HG03103 (cell line): ENCODE data around the gene TASL.
"Not testable (repeated sequence)": the region's sequence is repeated elsewhere in the genome, so short reads cannot be mapped to it uniquely, and the experiment has no call there.

Source experiments
- ATAC-seq: cut with Tn5 transposase; IDR thresholded peaks from one replicate; pipeline ENCODE4 v1.9.1; 2021; ENCODE audit warnings: low read depth; ENCODE audit not compliant: unreplicated experiment

The TASL gene

DNA sequence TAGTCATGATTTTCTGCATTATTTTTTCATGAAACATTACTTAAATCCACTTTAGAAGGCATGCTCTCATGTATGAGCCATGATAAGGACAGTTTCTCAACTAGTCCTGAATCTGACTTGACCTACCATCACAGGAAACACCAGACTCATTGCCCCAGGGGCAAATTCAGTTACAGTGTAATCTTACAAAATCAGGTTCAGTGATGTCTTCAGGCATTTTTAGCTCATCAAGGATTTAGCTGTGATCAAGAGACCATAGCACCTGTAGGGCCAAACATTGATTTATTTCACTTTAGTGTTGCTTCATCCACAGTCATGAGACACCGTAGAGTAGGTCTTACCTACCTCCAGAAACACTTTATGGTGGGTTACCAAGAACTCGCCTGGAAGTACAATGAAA lies 3.1 kb upstream of the TASL start:
- ATAC-seq: no peak

DNA sequence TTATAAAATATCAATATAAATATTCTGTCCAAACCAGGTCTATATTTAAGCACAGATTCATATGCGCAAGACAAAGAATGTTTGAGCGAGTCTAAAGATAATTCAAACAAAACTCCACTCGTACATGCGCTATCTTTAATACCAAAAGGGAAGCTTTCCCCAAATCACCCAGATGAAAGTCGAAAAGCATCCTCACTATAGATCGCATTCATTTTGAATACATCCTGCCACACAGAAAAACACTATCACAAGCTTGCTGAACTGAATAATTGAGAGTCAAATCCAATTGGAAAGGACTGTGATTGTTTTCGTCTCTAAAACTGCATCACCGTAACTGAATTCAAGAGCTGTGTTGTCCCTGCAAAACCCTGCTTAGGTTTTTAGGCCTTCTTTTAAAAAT lies 685 bp downstream of the TASL start:
- no peak for ATAC-seq

DNA sequence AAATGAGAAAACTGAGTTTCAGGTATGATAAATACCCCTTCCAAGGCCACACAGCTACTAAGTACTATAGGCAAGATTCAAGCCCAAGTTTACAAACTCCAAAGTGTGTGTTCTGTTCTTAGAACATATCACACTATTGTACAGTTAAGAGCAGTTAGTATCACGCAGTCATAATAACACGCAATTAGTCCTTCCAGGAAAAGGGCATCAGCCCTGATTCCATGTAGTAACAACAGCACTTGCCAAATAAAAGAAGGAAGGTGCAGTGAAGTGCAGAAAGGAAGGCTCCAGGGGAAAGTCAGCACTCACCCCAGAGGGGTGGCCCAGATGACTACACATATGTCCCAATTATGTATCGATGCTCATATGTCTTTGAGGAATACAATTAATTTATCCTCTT lies 4.4 kb downstream of the TASL start:
- ATAC-seq: no peak

DNA sequence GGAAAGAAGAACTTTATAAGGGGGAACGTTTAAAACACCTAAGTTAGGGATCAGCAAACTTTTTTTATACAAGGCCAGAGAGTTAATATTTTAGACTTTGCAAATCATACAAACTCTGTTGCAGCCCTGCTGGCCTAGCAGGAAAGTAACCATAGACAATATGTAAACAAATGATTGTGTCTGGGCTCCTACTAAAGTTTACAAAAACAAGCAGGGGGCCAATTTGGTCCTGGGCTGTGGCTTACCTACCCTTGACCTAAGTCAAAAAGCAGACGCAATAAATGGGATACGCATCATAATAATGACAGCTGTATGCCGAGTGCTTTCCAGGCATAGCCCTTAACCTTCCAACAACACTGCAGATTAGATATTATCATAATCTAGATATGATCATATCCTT lies 4.9 kb downstream of the TASL start:
- ATAC-seq: no peak

DNA sequence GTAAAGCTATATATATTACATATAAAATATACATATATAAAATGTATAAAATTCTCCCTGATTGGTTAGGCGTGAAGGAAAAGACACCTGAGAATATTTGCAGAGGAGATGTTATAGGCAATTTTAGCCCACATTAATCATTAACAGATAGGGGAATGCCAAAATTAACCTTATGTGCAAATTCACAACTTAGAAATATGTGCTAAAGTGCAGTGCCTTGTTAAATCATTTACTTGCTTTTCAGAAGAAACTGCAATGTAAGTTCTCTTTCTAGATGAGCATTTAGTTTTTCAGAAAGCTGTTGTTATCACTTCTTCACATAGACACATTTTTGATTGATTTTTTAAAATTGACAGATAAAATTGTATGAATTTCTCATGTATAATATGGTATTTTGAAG lies 5.6 kb downstream of the TASL start:
- ATAC-seq: no peak

DNA sequence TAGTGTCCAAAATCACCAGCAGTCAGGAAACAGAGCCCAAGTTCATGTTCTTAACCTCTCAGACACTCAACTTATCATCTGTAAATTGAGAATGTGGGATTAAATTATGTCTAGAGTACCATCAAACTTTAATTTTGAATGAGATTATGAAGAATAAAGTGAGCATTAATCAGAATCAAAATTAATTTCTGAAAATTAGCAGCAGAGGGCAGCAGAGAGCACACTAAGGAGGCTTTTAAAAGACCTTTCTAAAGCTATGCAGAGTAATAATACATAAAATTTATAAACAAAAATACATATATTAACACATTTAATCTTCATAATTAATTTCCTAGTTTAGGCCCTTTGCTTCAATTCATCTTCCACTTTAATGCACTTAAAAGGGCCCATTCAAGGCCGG lies 7.1 kb downstream of the TASL start:
- ATAC-seq: no peak

DNA sequence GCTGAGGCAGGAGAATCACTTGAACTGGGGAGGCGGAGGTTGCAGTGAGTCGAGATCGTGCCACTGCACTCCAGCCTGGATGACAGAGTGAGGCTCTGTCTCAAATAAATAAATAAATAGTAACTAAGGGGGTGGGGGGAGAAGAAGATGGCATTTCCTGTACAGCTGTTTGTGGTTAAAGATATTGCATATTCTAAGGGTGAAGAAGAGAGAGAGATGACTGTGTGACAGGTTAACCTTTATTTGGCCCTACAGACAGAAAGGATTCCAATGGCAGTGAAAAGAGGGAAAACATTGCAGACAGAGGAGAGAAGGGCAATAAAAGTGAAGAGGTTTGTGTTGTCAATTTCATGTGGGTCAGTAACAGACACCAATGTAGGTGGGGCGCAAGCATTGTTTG lies 9.4 kb downstream of the TASL start:
- ATAC-seq: peak; percentile 65

DNA sequence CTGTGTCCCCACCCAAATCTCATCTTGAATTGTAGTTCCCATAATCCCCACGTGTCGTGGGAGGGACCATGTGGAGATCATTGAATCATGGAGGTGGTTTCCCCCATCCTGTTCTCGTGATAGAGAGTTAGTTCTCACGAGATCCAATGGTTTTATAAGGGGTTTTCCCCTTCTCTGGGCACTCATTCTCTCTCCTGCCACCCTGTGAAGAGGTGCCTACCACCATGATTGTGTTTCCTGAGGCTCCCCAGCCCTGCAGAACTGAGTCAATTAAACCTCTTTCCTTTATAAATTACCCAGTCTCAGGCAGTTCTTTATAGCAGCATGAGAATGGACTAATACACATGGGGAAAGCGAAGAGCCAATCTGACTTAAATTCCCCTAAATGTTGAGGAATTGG lies 14.5 kb downstream of the TASL start:
- not testable (repeated sequence) for ATAC-seq

DNA sequence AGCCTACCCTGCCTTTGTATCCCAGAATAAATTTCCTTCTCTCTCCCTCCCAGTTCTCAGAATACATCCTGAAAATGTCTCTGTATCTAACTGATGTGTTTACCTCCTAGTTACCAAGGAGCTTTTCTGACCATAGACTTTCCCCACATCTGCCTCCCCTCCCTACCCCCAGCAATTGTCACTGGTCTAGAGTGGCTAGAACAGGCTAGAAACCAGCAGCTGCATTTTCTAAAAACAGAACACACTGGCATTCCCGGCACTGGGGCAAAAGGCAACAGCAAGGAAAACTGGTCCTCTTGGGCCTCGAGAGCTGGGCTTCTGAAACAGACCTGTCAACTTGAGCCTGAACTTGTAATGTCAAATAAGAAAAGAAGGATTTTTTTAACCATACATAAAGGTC lies 16.4 kb downstream of the TASL start:
- no peak for ATAC-seq

DNA sequence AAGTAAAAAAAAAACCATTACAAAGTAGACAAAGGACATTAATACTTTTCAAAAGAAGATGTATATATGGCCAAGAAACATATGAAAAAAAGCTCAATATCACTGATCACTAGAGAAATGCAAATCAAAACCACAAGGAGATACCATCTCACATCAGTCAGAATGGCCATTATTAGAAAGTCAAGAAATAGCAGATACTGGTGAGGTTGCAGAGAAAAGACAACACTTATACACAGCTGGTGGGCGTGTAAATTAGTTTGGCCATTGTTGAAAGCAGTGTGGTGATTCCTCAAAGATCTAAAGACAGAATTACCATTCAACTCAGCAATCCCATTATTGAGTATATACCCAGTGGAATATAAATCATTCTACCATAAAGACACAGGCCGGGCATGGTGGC lies 39.3 kb downstream of the TASL start:
- ATAC-seq: no peak

DNA sequence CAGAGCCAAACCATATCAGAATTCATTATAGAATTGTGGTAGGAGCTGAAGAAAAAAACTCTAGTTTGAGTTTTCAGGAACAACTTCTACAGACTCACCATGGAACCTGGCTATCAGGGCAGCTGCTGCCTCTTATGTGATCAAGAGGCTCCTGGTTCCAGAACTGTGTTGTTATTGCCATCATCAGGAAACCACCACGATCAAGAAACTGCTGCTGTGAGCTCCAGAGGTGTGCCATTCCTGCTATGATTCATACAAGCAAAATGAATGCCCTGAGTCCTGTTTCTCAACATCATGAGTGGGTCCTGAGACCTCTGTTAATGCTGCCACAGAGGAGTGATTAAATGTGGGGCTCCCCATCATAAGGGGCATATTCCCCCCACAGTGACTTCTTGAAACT lies 43.7 kb downstream of the TASL start:
- no peak for ATAC-seq

DNA sequence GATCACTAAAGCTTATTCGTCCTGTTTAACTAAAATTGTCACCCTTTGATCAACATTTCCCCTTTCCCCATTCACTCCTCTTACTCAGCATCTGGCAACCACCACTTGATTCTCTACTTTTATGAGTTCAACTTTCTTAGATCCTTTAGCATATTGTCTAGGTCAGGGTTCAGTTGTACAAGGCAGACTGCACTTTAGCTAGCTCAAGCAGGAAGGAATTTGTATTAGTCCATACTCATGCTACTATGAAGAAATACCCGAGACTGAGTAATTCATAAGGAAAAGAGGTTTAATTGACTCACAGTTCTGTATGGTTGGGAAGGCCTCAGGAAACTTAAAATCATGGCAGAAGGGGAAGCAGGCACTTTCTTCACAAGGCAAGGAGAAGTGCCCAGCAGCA lies 44.3 kb downstream of the TASL start:
- ATAC-seq: no peak

DNA sequence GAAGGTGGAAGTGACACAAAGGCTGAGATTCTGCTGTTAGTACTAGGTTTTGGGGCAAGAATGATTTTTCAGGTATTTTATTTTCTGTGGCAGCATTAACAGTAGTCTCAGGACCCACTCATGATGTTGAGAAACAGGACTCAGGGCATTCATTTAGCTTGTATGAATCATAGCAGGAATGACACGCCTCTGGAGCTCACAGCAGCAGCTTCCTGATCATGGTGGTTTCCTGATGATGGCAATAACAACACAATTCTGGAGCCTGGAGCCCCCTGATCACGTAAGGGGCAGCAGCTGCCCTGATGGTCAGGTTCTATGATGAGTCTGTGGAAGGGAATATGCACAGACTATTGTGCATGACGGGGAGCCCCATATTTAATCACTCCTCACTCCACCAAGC lies 47.0 kb downstream of the TASL start:
- no peak for ATAC-seq

DNA sequence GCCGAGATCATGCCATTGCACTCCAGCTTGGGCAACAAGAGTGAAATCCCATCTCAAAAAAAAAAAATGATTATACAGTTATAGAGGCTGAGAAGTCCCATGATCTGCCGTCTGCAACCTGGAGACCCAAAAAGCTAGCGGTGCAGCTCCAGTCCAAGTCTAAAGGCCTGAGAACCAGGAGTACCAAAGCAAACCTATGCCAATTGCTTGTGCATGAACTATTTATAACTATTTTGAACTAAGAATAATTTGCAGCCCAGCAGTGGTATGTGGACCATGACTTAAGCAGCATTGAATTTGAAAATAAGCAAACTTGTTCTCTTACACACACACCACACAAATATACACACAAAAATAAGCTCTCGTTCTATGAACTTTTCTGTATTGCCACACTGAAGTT lies 51.8 kb downstream of the TASL start:
- no peak for ATAC-seq

DNA sequence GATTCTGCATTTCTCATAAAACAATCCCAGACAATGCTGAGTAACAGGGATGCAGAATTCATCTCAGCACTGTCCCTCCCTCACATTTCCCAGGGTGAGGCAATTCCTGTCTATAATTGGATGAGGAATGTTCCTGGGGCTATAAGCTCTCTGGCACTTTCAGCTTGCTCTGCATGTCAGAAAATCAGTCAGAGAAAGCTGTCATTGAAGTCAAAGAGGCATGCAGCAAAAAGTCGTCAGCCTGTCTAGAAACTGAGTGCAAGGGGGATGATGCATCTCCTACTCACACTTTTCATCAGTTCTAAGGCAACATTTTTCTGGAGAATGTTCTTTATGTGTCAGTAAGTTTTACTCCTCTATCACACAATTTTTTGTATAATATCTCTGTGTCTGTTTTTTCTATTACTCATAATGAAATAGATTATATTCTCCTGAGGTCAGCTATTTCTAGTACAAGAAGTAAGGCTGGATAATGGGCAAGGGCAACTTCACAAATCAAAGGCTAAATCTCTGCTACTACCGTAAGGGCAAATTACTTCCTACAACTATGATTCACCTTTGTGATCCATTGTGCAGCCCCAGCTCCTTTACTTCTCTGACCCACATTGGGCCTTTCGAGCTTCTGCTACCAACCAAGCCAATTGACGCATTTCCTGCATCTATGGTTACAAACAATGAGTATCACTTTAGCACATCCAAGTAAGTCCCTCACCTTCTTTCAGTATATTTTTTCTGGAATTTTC lies 56.0 kb downstream of the TASL start:
- ATAC-seq: no peak

DNA sequence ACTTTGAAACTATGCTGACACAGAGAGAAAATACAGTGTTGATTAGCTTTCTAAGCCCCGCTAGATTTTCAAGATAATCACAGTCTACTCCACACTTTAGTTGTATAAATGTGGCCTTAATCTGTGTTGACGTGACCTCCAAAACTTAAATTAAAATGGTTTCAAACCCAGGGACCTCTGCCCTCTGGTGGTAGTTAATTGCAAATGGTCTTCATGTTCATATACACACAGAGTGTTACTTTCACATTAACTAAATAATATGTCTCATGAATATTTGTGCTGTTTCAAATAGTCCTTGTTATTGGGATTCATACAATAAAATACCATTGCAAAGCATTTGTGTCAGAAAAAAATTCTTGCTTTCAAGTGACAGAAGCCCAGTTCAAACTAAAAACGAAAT lies 64.3 kb downstream of the TASL start:
- ATAC-seq: no peak
